Measurements from ENCODE around the gene PARVG.

Gene PARVG

GRCh38 chr22:44247346-44247745, 66.6 kb downstream of the PARVG start:
- Mint-ChIP-seq H3K36me3 (no peaks in the 10 kb centered on the region), H3K9me3 (peaks cover 6% of the 10 kb centered on the region), H3K27me3 (peaks cover 20% of the 10 kb centered on the region), H3K4me1 (no peaks in the 10 kb centered on the region), H3K4me3 (no peak overlapping the region), H3K27ac (no peak overlapping the region)
- DNase-seq (ENCODE audit: low spot score in 2 of 2) (no peak), ATAC-seq (ENCODE audit: low read depth) (no peak)

GRCh38 chr22:44247923-44248892, 67.5 kb downstream of the PARVG start:
- ATAC-seq (ENCODE audit: low read depth) (no peak), DNase-seq (ENCODE audit: low spot score in 2 of 2) (no peak)
- Mint-ChIP-seq H3K4me1 (no peaks in the 10 kb centered on the region), H3K4me3 (no peak overlapping the region), H3K27ac (no peak overlapping the region), H3K27me3 (peaks cover 20% of the 10 kb centered on the region), H3K9me3 (peaks cover 9% of the 10 kb centered on the region), H3K36me3 (no peaks in the 10 kb centered on the region)

GRCh38 chr22:44248926-44249325, 68.2 kb downstream of the PARVG start:
- Mint-ChIP-seq H3K9me3 (peaks cover 9% of the 10 kb centered on the region), H3K27me3 (peaks cover 18% of the 10 kb centered on the region), H3K27ac (no peak overlapping the region), H3K4me3 (no peak overlapping the region), H3K36me3 (no peaks in the 10 kb centered on the region), H3K4me1 (no peaks in the 10 kb centered on the region)
- no peak for DNase-seq (ENCODE audit: low spot score in 2 of 2)
- ATAC-seq (ENCODE audit: low read depth): no peak

GRCh38 chr22:44249376-44250147, 68.8 kb downstream of the PARVG start:
- Mint-ChIP-seq H3K4me1 (no peaks in the 10 kb centered on the region), H3K9me3 (peaks cover 9% of the 10 kb centered on the region)

GRCh38 chr22:44254811-44255210, 74.1 kb downstream of the PARVG start:
- H3K27me3 Mint-ChIP-seq: peaks cover 23% of the 10 kb centered on the region
- no peak for DNase-seq (ENCODE audit: low spot score in 2 of 2)
- peaks cover 2% of the 10 kb centered on the region for H3K4me1 Mint-ChIP-seq

More at GRCh38 chr22:44249376-44250147, 68.8 kb downstream of the PARVG start:
- Mint-ChIP-seq H3K36me3 (no peaks in the 10 kb centered on the region), H3K4me3 (no peak overlapping the region), H3K27ac (no peak overlapping the region), H3K27me3 (peaks cover 13% of the 10 kb centered on the region)
- ATAC-seq (ENCODE audit: low read depth) (no peak), DNase-seq (ENCODE audit: low spot score in 2 of 2) (no peak)

GRCh38 chr22:44256085-44256484, 75.4 kb downstream of the PARVG start:
- no peak for ATAC-seq (ENCODE audit: low read depth)
- Mint-ChIP-seq H3K4me3 (no peak overlapping the region), H3K4me1 (peaks cover 2% of the 10 kb centered on the region), H3K9me3 (peaks cover 4% of the 10 kb centered on the region), H3K36me3 (no peaks in the 10 kb centered on the region), H3K27me3 (peaks cover 23% of the 10 kb centered on the region), H3K27ac (no peak overlapping the region)
- no peak for DNase-seq (ENCODE audit: low spot score in 2 of 2)

More at GRCh38 chr22:44254811-44255210, 74.1 kb downstream of the PARVG start:
- Mint-ChIP-seq H3K9me3 (peaks cover 5% of the 10 kb centered on the region), H3K36me3 (no peaks in the 10 kb centered on the region), H3K4me3 (no peak overlapping the region), H3K27ac (no peak overlapping the region)
- no peak for ATAC-seq (ENCODE audit: low read depth)

- H3K4me1 Mint-ChIP-seq: peaks cover 2% of the 10 kb centered on the region
- H3K27me3 Mint-ChIP-seq: peaks cover 21% of the 10 kb centered on the region
- no peaks in the 10 kb centered on the region for H3K36me3 Mint-ChIP-seq
- no peak for ATAC-seq (ENCODE audit: low read depth)
- no peak for DNase-seq (ENCODE audit: low spot score in 2 of 2)
- H3K27ac Mint-ChIP-seq: peak overlapping the region; percentile 51
- H3K9me3 Mint-ChIP-seq: peaks cover 3% of the 10 kb centered on the region
- H3K4me3 Mint-ChIP-seq: no peak overlapping the region
These were observed 76.1 kb downstream of the PARVG start for GRCh38 chr22:44256556-44257485.
